Gastrocnemius medialis (tissue), 4 donors: ENCODE results near the gene TRPV6.

Source experiments
- POLR2A ChIP-seq, 2 donors: fragments of 450-650 bp; IDR thresholded peaks; one replicate each; pipeline ENCODE4 v1.6.1; 2017; ENCODE audit warnings: antibody characterized with exemption in 2 of 2, mild to moderate bottlenecking in 2 of 2, moderate library complexity in 2 of 2
- TF ChIP-seq, protein P1 (sequence below), 5 experiments: fragments of 450-650 bp in 3 of 5; fragments of 200-600 bp in 2 of 5; sonication (generic) in 2 of 5; IDR thresholded peaks in 4 of 5; conservative IDR thresholded peaks in 1 of 5; 1 replicate in 4 of 5; 2 replicates in 1 of 5; pipeline ENCODE4 v1.5.1; 2016 to 2019; ENCODE audit warnings: antibody characterized with exemption in 5 of 5, mild to moderate bottlenecking in 3 of 5, moderate library complexity in 3 of 5

DNA sequence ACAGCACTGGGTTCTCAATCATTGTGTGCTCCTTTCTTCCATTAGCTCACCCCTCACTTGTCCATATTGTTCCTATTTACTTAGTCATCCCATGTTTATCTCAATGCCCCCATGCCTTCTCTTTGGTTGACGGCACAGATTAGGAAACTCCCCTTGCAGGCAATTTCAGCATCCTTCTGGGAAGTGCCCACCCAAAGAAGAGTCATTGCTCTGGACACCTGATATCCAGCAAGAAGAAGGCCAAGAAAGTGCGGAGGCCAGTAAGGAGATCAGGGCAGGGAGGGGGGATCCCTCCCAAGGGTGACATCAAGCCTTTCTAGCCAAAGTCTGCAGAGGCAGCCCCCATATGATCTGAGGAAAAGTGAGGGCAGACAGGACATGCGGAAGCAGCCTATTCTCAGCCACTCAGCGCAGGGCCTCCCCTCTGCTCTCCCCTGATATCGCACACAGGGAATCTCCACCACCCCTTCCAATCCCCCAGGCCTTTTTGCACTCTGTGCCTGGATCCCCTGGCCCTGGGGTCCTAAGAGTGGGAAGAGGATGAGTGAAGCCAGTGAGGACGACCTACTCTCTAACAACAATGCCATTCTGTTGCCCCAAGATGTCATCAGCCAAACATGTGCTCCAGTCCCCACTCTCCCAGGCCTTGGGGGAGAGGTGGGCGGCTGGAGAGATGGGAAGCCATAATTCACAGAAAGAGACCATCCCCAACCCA lies 1.8 kb downstream of the TRPV6 start:
- TF ChIP-seq, protein P1, sequence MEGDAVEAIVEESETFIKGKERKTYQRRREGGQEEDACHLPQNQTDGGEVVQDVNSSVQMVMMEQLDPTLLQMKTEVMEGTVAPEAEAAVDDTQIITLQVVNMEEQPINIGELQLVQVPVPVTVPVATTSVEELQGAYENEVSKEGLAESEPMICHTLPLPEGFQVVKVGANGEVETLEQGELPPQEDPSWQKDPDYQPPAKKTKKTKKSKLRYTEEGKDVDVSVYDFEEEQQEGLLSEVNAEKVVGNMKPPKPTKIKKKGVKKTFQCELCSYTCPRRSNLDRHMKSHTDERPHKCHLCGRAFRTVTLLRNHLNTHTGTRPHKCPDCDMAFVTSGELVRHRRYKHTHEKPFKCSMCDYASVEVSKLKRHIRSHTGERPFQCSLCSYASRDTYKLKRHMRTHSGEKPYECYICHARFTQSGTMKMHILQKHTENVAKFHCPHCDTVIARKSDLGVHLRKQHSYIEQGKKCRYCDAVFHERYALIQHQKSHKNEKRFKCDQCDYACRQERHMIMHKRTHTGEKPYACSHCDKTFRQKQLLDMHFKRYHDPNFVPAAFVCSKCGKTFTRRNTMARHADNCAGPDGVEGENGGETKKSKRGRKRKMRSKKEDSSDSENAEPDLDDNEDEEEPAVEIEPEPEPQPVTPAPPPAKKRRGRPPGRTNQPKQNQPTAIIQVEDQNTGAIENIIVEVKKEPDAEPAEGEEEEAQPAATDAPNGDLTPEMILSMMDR (IDR thresholded peaks at IDR 0.05 in 4 of 5, conservative IDR thresholded peaks at IDR 0.05 in 1 of 5): no peak
- no peak for TF ChIP-seq POLR2A (IDR thresholded peaks at IDR 0.05)
